KOPT-K1 (cell line): ENCODE measurements around the gene C1QL2.

ENCODE experiments used
- H3K27ac ChIP-seq: fragments of 200-600 bp; sonication (generic); 2 replicates; pipeline ENCODE4 v1.5.1; 2016; ENCODE audit warnings: antibody characterized with exemption, mild to moderate bottlenecking, low read depth, low read length; ENCODE audit not compliant: poor library complexity, severe bottlenecking
- H3K36me3 ChIP-seq: fragments of 200-600 bp; sonication (generic); 2 replicates; pipeline ENCODE4 v1.5.1; 2017; ENCODE audit warnings: antibody characterized with exemption, mild to moderate bottlenecking, low read length, moderate library complexity; ENCODE audit not compliant: insufficient read depth
- H3K9me3 ChIP-seq: fragments of 200-600 bp; sonication (generic); 2 replicates; pipeline ENCODE4 v1.5.1; 2017; ENCODE audit warnings: antibody characterized with exemption, low read length, mild to moderate bottlenecking; ENCODE audit not compliant: insufficient read depth, poor library complexity, severe bottlenecking

C1QL2 gene

DNA sequence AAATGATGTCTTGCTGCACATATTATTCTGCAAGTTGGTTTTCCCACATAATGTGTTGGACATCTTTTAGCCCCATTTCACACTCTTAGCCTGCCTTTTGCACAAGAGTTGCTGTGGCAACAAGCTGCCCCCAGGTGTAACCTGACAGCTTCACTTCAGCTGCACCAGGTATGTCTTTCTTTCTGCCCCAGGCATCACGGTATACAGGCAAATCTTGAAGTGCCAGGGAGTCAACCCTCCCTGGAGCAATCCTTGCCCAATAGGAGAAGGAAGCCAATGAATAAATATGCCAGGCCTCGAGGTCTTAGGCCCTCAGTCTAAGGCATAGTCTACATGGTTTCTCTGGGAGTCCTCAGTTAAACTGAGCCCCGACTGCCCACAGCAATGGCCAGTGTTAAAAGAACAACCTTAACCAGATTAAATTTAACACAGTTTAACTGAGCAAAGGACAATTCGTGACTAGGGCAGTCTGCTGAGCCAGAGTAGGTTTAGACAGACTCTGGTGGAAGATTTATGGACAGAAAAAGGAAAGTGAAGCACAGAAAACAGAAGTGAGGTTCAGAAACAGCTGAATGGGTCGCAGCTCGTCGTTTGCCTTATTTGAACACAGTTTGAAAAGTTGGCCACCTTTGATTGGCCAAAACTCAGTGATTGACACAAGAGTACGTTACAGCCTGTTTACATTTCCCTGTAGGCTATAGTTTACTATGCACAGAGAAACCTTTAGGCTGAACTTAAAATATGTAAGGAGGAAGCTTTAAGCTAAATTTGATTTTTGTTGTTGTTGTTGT is 32.0 kb upstream of the C1QL2 start:
- H3K36me3 ChIP-seq: no peaks in the 10 kb centered on the region
- H3K27ac ChIP-seq: no peak overlapping the region
- H3K9me3 ChIP-seq: no peaks in the 10 kb centered on the region

DNA sequence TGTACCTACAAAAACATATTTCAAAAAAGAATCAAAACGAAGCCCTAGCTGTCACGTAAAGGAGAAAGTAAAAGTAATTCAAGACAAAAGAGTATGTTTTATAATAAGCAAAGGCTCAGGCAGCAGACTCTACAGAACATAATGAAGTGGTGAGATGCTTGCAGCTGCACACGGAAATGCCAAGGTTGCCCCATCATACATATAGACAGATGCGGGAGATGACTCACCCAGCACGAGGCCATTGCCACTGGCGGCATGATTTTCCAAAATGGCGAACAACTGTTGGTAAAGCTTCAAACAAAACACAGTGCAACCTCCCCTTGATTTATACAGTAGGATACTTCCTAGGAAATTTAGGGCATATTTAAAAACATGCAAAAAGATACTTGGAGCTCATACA is 26.0 kb upstream of the C1QL2 start:
- no peaks in the 10 kb centered on the region for H3K36me3 ChIP-seq
- no peak overlapping the region for H3K27ac ChIP-seq
- H3K9me3 ChIP-seq: no peaks in the 10 kb centered on the region

DNA sequence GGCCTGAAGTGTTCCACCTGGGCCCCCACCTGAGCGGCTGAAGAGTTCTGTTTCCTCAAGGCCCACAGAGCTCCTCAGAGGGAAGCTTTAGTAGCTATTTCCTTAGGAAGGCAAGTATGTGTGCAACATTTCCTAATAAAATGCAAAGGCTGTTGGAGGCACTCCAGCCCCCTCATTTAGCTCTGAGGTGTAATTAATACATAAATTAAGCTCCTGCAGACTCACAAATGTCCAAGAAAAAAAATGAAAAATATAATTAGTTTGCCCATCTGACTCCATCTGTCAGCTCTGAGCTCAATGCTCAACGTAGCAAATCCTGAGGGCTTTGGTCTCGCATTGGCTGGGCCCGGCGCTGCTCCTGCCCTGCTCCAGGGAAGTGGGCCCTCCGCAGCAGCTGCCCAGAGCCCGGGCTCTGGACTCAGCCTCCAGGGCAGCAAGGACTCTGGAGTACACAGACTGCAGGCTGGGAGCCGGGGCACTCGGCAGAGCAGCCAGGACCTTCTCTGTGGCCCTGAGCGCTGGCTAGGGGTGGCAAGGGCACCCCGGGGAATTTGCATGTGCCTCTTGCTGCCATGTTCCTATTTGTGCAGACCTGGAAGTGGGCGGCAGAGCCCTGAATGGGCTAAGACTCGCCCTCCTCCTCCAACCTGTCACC is 23.4 kb upstream of the C1QL2 start:
- H3K9me3 ChIP-seq: no peaks in the 10 kb centered on the region
- no peak overlapping the region for H3K27ac ChIP-seq
- no peaks in the 10 kb centered on the region for H3K36me3 ChIP-seq

DNA sequence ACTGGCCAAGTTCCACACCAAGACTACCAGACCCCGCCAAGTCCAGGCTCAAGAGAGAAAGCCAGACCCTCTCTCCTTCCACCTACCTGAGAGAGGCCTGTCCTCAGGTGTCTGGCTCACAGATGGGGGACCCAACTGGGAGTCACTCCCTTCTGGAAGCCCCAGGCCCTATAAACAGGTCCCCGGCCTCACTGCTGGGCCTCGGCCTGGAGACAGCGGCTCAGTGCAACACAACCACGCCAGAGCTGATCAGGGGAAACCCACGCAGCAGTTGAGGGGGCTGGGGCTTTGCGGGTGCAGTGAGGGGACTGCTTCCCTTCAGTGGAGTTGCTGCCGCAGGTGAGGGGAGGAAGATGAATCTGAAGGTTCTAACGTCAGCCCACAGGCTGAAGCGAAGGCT is 22.8 kb upstream of the C1QL2 start:
- H3K27ac ChIP-seq: no peak overlapping the region
- no peaks in the 10 kb centered on the region for H3K9me3 ChIP-seq

DNA sequence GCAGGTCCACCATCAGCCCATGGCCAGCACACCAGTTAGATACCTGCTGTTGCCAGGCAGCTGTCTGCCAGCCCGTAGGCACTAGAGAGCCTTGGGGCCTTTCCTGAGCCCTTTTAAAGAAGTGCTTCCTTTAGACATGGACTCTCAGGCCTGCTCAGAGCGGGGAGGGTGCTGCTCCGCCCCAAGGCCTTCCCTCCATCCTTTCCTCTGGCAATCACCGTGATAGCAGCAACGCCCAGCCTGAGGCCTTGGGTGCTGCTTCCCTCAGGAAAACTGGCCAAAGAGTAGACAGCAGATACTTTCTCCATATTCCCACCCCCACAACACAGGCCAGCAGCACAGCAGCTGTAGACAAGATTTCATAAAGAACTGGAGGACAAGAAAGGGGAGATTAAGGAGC is 22.3 kb upstream of the C1QL2 start:
- no peaks in the 10 kb centered on the region for H3K9me3 ChIP-seq
- H3K27ac ChIP-seq: no peak overlapping the region

More for the DNA sequence above, 22.8 kb upstream of the C1QL2 start:
- no peaks in the 10 kb centered on the region for H3K36me3 ChIP-seq

DNA sequence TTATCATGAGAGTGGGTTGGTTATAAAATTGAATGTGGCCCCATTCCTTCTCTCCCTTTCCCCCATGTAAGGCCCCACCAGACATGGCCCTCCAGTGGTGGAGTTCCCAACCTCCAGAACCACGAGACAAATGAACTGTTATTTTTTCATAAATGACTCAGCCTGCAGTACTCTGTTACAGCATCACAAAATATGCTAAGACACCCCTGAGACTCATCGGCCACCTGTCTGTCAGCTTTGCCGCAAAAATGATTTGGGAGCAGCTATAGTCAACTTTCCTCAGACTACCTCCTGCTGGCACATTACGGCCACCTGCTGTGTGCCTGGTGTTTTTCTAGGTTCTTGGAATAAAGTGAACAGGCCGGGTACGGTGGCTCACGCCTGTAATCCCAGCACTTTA is 21.4 kb upstream of the C1QL2 start:
- Histone ChIP-seq H3K36me3 (no peaks in the 10 kb centered on the region), H3K9me3 (no peaks in the 10 kb centered on the region), H3K27ac (no peak overlapping the region)

More for the DNA sequence above, 22.3 kb upstream of the C1QL2 start:
- H3K36me3 ChIP-seq: no peaks in the 10 kb centered on the region

DNA sequence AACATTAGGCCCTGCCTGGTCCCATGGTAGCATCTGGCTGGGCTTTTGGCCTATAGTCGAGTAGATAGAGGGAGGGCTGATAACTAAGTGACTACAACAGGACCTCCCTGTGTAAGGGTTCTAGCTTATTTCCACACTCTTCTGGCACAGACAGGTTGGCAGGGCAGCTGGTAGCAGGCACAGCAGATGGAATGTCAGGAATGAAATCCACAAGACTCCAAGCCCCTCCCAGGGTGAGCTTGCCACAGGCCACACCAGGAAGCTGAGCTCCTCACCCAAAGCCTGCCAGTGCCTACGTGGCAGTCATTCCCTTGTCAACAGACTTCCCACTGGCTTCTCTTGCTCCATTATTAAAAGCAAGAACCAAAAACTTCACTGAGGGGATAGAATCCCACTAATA is 20.7 kb upstream of the C1QL2 start:
- Histone ChIP-seq H3K9me3 (no peaks in the 10 kb centered on the region), H3K36me3 (no peaks in the 10 kb centered on the region), H3K27ac (no peak overlapping the region)

DNA sequence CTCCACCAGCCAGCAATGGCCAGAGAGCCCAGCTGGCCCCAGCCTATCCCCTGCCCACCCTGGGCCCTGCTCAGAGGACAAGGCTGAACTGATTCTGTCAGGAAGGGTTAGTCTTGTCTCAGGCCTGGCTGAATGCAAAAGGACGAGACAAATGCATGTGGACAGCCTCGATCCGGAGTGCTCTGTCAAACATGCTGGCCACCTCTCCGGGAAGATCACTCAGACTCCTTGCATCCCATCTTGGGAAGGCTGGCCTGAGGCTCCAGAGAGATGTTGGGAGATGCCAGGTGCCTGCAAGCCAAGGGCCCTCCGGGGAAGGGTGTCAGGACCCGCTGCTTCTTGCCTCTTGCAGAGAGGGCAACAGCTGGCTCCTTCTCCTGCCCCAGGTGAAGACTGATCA is 20.2 kb upstream of the C1QL2 start:
- no peaks in the 10 kb centered on the region for H3K9me3 ChIP-seq
- H3K36me3 ChIP-seq: no peaks in the 10 kb centered on the region
- H3K27ac ChIP-seq: no peak overlapping the region

DNA sequence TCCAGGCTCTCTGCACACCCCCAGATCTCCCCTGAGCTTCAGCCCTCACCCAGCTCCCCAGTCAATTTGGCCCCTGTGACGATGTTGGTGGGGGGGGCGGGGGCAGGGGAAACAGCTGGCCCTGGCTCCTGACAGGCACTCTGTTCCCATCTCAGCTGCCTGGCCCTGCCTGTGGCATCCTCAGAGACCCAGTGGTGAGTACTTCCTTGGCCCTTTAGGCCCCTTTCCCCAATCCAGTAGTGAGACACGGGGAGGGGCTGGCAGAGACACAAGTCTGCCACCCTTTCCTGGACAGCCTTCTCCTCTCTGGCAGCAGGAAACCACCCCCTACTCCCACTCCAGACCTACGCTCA is 19.3 kb upstream of the C1QL2 start:
- H3K27ac ChIP-seq: no peak overlapping the region
- no peaks in the 10 kb centered on the region for H3K36me3 ChIP-seq
- H3K9me3 ChIP-seq: no peaks in the 10 kb centered on the region

DNA sequence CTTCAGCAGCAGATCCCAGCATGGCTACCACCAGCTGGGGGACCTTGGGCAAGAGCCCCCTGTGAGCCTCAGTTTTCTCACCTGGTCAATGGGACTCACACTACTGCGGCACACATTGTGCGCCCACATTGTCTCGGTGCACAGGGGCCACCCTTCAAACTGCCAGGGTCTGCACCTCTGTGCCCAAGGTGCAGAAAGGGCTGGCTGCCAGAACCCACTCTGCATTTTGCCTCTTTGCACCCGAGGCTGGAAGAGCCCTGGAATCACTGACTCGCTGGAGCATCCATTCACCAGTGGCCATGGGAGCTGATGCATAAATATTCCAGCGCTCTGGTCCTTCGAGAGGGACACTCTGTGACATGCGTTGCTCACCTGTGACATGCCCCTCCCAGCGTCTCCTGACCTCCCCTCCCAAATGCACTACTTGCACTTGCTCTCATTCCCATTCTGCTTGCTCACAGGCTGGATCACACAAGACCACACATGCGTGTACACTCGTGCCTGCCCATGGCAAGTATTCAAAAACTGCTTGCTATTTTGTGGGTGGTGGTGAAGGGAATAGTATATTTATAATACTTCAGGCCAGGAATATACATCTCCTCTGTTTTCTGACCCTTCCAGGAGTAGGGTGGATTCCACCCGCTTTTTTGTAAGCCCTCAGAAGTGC is 18.8 kb upstream of the C1QL2 start:
- Histone ChIP-seq H3K36me3 (no peaks in the 10 kb centered on the region), H3K27ac (no peak overlapping the region), H3K9me3 (no peaks in the 10 kb centered on the region)

DNA sequence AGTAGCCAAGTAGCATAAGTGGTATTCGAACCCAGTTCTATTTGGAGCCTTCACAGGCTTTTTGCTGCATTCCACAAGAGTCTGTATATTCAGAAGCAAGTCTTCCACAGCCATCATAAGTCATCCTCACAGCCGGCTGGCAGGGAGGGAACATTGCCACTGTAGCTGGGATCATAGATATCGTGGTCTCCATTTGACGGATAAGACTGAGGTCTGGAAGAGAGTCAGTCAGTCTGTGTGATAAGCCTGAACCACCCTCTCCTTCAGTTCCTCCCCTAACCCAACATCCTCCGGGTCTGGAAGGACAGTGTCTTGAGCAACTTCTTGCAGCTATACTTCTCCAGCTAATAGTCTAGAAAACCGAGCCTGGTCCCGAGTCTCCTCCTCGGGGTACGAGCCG is 17.0 kb upstream of the C1QL2 start:
- Histone ChIP-seq H3K9me3 (no peaks in the 10 kb centered on the region), H3K27ac (no peak overlapping the region), H3K36me3 (no peaks in the 10 kb centered on the region)

DNA sequence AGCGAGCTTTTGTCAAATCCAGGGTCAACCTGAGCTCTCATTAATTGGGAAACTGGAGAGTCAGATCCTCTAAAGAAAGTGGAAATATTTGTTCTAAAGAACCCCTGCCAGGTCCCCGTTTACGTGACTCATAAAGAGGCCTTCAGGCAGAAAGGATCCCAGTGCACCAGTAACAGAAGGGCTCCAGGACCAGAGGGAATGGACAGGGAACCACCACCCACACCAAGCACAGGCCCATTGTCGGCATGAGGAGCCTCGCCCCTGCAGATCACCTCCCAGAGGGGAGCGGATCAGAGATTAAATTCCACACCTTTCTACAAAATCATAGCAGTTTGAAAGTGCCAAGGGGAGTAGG is 16.4 kb upstream of the C1QL2 start:
- Histone ChIP-seq H3K27ac (no peak overlapping the region), H3K36me3 (no peaks in the 10 kb centered on the region), H3K9me3 (no peaks in the 10 kb centered on the region)

DNA sequence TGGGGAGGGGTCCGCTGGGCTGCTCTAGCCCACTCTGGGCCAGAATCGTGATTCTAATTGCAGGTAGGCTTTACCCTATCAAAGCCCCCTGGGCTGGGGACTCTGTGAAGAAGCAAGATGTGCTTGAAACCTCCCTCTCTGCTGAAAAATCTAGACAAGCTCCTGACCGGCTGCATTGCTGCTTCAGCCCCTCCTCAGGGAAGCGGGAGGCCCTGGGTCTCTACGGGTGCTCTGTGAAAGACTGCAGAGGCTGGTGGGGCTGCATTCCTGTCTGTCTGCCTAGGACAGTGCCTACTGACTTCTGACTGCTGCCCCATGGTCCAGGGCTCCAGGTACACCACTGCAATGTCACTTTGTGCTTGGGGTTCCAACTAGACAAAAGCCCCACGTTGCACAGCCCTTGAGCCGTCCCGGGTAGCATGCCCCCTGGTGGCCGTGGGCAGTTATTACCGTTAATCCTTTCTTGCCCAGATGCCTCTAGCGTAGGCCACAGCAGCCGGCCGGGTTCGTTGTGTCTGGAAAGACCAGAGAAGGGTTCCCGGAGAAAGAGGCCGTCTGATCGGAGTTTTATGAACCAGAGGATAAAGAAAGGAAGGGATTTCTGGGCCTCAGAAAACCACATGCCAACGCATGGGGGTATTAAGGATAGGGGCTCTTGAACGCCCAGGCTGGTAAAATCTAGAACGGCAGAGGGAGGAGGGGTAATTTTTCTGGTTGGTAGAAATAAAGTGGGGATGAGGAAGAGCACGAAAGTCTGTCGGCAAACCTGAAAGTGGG is 15.9 kb upstream of the C1QL2 start:
- Histone ChIP-seq H3K9me3 (no peaks in the 10 kb centered on the region), H3K27ac (no peak overlapping the region), H3K36me3 (no peaks in the 10 kb centered on the region)

DNA sequence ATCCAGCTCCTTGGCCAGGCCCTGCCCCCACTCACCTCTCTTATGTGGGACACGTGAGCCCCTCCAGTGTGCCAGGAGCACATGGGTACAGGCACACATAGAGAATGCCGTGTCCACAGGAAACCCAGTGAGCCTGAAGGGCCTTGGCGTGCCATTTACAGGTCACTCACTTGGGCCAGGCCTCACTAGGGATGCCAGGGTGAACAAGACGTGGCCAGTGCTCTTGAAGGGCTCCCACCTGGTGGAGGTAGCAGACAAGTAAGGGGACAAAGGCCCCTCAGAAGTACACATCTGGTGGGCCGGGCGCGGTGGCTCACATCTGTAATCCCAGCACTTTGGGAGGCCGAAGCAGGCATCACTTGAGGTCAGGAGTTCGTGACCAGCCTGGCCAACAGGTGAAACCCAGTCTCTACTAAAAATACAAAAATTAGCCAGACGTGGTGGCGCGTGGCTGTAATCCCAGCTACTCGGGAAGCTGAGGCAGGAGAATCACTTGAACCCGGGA is 15.1 kb upstream of the C1QL2 start:
- no peaks in the 10 kb centered on the region for H3K36me3 ChIP-seq
- H3K27ac ChIP-seq: no peak overlapping the region
- no peaks in the 10 kb centered on the region for H3K9me3 ChIP-seq

DNA sequence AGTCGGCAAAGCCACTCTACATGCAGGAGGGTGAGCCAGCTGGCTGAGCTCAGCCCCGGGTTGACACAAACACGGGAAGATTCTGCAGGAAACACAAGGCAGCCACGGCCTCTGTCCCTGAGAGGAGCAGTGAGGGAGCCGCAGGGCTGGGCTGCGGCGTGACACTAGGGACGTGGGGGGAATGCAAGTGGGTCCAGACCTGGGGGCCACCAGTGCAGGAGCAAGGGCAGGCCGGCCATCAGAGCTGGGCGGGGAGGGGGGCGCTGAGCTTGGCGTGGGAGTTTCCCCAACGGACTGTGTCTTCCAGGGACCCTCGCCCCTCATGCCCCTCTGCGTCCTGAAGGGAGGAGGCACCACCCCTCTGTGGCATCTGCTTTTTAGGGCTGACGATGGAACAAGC is 12.0 kb upstream of the C1QL2 start:
- H3K36me3 ChIP-seq: no peaks in the 10 kb centered on the region
- no peaks in the 10 kb centered on the region for H3K9me3 ChIP-seq
- H3K27ac ChIP-seq: no peak overlapping the region
